HG02981 (cell line): ENCODE results near the gene MRI1.
A peak's percentile ranks its signal among the peaks of the same experiment; 100 is the strongest.
"Not testable (repeated sequence)": the region's sequence is repeated elsewhere in the genome, so short reads cannot be mapped to it uniquely, and the experiment has no call there.

Source experiments
- ATAC-seq: cut with Tn5 transposase; IDR thresholded peaks from one replicate; pipeline ENCODE4 v1.9.1; 2021; ENCODE audit warnings: mild to moderate bottlenecking, moderate library complexity; ENCODE audit not compliant: unreplicated experiment

Gene MRI1

GRCh38 chr19:13764101-13764807 lies at the start of gene MRI1:
Gene MRI1 (plus strand): TSS chr19:13764522. CDS start chr19:13764589, 67 bp downstream.
- no peak for ATAC-seq

DNA sequence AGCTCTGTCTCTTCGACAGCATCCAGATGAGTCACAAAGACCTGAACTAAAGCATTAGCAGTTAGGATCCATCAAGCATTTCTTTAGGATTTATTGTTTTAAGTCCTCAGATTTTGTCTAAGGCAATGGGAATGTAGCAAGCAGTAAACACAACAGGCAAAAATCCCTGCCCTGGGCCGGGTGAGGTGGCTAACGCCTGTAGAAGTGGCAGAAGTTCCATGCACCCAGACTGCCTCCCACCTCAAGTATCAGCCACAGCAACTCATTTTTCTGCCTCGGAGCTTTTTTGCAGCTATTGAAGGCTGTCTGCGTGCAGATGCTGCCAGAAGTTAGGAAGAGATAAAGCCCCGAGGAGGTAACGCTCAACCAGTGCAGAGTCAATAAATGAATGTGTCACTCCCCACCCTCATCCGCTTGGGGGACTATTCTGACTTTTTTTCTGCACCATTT lies 47.1 kb upstream of the MRI1 start:
- ATAC-seq, result no peak

GRCh38 chr19:13718733-13719132 lies 45.6 kb upstream of the MRI1 start:
- ATAC-seq, result no peak

- no peak for ATAC-seq
These were observed 42.2 kb upstream of the MRI1 start for GRCh38 chr19:13722146-13722545.

DNA sequence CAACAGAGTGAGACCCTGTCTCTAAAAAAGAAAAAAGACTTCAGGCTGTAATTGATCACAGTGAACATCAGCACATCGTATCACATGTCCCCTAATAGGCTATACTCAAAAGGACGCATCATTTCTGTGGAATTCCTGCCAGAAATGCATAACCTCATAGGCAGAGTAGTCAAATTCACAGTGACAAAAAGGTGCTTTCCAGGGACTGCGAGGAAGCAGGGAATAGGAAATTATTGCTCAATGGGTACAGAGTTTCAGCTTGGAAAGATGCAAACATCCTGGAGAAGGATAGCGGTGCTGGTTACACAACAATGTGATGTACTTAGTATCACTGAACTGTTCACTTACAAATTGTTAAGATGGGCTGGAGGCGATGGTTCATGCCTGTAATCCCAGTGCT lies 41.1 kb upstream of the MRI1 start:
- ATAC-seq, result no peak

GRCh38 chr19:13726323-13726722 lies 38.0 kb upstream of the MRI1 start:
- ATAC-seq, result no peak

DNA sequence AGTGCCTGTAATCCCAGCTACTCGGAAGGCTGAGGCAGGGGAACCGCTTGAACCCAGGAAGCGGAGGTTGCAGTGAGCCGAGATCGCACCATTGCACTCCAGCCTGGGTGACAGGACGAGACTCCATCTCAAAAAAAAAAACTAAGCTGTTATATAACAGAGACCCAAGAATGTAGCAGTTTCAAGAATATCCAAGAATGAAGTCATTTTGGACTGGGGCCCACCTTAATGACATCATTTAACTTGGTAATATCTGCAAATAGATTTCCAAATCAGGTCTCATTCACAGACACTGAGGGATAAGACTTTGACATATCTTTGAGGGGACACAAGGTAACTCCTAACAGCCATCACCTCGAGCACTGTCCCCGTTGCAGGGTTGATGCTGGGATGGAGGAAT lies 36.5 kb upstream of the MRI1 start:
- ATAC-seq, result no peak

- no peak for ATAC-seq
These were observed 34.5 kb upstream of the MRI1 start for GRCh38 chr19:13729859-13730258.

GRCh38 chr19:13731147-13731964 lies 33.0 kb upstream of the MRI1 start:
- ATAC-seq, result peak; percentile 95

- no peak for ATAC-seq
These were observed 32.0 kb upstream of the MRI1 start for GRCh38 chr19:13732337-13732736.

DNA sequence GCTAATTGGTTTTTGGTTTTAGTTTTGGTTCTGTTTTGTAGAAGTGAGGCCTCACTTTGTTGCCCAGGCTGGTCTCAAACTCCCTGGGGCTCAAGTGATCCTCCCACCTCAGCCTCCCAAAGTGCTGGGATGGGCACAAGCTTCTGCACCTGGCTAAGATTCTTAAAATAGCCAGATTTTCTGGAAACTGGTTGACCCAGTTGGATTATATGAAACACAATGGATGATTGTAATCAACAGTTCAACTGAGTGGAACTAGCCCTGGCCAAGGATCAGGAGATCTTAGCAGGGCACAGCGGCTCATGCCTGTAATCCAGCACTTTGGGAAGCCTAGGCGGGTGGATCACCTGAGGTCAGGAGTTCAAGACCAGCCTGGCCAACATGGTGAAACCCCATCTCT lies 29.6 kb upstream of the MRI1 start:
- ATAC-seq, result no peak

DNA sequence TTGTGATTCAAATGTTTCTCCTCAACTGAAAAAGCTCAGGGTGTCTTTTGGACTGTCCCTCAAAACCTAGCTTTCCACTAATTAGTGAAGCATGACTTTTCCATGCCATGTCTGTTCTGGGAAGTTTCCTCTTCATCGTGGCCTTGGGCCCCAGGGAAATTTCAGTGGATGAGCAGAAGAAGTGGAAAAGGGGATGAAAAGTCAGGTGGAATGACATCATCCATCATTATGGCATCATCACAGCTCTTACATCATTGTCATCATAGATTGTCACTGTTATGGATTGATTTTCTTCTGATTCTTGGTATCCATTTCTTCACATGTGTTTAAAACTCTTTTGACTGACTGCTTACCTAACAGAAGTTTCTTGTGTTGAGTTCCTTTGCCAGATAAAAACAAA lies 26.2 kb upstream of the MRI1 start:
- ATAC-seq, result no peak

DNA sequence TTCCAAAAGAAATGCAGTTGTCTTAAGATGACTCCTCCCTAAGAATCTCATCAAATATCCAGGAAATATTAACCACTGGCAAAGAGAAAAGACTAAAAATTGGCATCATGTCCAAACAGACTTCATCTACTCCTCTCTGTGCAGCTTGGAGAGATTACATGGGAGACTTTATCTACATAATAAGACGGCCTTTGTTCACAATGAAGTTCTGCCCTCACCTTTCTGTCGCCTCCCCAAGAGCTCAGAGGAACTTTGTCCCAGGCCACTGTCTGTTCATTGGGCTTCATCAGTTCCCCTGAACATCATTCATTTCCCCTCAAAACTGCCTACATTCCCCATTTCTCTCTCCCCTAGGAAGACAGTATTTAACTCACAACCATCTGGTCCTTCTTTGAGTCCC lies 22.4 kb upstream of the MRI1 start:
- ATAC-seq, result no peak

- ATAC-seq, result no peak
These were observed 21.6 kb upstream of the MRI1 start for GRCh38 chr19:13742756-13743155.

- no peak for ATAC-seq
These were observed 20.1 kb upstream of the MRI1 start for GRCh38 chr19:13744174-13744573.

- no peak for ATAC-seq
These were observed 17.2 kb upstream of the MRI1 start for GRCh38 chr19:13747098-13747453.

DNA sequence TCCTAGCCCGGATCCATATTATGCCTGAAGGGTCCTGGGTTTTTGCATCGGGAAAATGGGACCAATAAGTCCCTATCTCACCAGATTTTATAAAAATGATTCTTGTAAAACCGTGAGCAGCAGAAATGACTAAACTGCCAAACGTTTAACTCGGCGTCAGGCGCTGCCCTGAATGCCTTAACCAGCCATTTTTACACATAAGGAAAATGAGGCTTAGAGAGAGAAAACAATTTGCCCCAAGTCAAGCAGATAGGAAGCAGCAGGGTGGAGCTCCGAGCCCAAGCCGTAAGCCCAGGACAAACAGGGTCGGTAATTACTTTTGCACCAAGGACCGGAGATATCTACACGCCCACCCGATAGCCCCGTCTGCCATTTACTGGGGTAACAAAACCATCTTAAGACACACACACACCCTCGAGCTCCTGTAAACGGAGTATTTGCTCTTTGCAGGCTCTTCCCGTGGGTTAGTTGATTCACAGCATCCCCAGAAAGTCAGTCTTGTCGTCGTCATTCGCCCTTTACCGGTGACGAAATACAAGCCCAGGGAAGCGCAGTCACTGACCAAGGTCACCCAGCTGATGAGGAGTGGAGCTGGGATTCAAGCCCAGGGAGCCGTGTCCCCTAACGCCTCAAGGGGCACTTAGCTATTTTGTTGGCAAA lies 16.0 kb upstream of the MRI1 start:
- ATAC-seq, result no peak

DNA sequence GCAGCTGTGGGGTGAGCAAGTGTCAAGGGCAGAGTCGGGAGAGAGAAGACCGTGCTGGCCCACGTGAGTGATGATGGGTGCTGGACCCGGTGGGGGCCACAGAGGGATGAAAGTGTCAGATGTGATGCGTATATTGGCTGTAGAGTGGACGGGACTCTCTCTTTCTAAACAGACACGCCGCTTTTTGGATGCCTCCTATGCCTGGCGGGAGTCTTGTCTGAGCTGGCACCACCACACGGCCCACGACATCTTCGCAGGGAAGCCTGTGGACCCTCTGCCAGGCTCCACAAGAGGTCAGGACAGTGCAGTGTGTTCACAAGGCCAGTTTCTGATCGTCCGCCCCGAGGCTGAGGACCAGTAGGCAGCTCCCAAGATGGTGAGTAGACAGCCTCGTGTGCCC lies 12.9 kb upstream of the MRI1 start:
- ATAC-seq, result no peak

DNA sequence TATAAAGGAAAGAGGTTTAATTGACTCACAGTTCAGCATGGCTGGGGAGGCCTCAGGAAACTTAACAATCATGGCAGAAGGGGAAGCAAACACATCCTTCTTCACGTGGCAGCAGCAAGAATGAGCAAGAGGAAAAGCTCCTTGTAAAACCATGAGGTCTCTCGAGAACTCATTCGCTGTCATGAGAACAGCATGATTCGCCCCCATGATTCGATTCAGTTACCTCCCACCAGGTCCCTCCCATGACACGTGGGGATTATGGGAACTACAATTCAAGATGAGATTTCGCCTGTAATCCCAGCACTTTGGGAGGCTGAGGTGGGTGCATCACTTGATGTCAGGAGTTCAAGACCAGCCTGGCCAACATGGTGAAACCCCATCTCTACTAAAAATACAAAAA lies 10.7 kb upstream of the MRI1 start:
- not testable (repeated sequence) for ATAC-seq

DNA sequence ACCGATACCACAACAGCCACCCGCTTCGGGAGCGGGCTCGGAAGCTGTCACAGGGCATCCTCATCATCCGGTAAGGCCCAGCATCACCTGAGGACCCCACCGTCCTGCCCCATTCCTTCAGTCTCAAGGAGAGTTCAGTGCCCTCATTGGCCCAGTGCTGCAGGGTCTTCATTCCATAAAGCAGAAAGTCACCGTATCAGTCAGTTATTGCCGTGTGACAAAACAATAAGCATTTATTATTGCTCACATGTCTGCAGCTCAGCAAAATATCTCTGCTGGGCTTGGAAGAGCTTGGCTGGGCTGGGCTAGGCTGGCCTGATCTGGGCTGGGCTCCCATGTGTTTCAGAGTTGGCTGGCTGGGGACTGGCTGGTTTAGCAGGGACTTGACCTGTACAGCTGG lies 8.1 kb upstream of the MRI1 start:
- no peak for ATAC-seq

GRCh38 chr19:13757805-13758772 lies 6.2 kb upstream of the MRI1 start:
- no peak for ATAC-seq
